GM18868 (cell line): ENCODE results near the gene CCT8L2.
"Not testable (repeated sequence)": the region's sequence is repeated elsewhere in the genome, so short reads cannot be mapped to it uniquely, and the experiment has no call there.

Source experiments
- ATAC-seq: cut with Tn5 transposase; IDR thresholded peaks from one replicate; pipeline ENCODE4 v1.9.1; 2021; ENCODE audit warnings: mild to moderate bottlenecking, moderate library complexity; ENCODE audit not compliant: unreplicated experiment

Gene CCT8L2, protein sequence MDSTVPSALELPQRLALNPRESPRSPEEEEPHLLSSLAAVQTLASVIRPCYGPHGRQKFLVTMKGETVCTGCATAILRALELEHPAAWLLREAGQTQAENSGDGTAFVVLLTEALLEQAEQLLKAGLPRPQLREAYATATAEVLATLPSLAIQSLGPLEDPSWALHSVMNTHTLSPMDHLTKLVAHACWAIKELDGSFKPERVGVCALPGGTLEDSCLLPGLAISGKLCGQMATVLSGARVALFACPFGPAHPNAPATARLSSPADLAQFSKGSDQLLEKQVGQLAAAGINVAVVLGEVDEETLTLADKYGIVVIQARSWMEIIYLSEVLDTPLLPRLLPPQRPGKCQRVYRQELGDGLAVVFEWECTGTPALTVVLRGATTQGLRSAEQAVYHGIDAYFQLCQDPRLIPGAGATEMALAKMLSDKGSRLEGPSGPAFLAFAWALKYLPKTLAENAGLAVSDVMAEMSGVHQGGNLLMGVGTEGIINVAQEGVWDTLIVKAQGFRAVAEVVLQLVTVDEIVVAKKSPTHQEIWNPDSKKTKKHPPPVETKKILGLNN

DNA sequence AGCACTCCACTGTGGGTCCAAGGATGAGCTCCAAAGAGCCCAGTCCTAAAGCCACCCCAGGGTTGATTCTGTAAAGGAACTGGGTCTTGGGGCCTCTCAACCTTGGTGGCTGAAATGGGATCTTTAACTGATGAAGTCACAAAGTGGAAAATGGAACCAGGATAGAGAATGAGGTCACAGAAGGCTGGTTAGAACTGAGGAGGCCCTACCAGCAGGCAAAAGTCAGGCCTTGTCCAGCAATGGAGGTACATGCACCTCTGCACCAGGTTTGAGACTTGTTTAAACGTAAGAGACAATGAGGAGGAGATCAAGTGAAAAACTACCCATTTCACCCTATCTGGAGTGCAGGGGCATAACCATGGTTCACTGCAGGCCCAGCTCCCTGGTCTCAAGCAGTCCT lies at the start of gene CCT8L2:
Gene CCT8L2, minus strand, starts transcription at position 101 of the 400 bp plus-strand sequence. CDS start 260 bp downstream, outside the sequence.
- not testable (repeated sequence) for ATAC-seq

DNA sequence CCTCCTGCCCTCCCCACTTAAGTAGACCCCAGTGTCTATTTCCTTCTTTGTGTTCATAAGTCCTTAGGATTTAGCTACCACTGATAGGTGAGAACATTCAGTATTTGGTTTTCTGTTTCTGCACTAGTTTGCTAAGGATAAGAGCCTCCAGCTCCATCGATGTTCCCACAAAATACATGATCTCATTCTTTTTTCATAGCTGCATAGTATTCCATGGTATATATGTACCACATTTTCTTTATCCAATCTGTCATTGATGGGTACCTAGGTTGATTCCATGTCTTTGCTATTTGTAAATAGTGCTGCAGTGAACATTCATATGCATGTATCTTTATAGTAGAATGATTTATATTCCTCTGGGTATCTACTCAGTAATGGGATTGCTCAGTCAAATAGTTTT lies 42.8 kb upstream of the CCT8L2 start:
- ATAC-seq, result not testable (repeated sequence)

DNA sequence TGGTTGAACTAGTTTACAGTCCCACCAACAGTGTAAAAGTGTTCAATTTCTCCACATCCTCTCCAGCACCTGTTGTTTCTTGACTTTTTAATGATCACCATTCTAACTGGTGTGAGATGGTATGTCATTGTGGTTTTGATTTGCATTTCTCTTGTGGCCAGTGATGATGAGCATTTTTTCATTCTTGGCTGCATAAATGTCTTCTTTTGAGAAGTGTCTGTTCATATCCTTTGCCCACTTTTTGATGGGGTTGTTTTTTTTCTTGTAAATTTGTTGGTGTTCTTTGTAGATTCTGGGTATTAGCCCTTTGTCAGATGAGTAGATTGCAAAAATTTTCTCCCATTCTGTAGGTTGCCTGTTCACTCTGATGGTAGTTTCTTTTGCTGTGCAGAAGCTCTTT lies 41.5 kb upstream of the CCT8L2 start:
- ATAC-seq, result not testable (repeated sequence)

DNA sequence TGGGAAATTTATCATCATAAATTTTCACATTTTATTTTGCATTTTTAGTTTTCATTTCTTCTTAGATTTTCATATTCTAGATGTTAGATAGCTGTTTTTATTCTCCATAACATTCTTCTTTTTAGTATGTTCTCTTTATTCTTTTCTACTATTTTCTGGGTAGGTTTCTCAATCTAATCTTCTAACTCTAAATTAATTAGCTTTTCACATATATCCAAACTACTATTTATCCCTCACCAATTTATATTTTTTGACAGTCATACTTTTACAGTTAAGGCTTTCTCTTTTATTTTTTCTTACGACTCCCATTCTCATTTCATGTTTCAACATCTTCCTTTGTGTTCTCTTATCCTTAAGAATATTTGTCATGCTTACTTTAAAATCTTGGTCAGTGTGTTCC lies 35.9 kb upstream of the CCT8L2 start:
- ATAC-seq, result not testable (repeated sequence)

DNA sequence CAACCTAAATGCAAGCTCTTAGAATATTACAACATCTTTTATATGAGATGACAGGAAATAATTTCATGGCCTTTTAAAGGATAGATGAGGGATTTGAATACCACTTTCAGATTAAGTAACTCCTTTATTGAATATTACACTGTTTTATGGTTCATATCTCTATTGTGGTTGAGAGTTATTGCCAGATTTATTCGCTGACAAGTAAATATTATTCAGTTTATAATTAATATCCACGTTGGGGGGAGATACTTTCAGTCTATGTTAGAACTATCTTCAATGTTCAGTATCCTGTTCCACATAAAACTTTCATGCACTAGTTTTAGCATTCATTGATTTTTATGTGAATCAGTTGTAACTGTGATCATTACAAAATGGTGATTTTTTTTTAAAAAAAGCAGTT lies 32.4 kb upstream of the CCT8L2 start:
- ATAC-seq, result not testable (repeated sequence)

DNA sequence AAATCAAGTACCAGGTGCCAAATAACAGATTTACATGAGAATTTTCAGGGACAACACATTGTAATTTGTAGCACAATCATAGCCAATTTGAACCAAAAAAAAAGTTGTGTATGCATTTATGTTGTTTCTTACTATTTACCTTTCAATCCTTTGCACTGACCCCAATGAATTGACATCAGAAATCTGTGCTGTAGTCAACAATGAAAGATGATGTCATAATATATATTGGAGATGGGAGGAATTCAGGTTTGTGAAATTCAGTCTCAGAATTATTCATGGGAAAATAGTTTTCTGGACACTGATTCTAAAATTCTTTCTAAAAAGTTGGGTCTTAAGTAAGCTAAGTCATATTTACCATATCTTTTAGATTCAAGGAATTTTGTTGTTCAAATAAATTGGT lies 31.0 kb upstream of the CCT8L2 start:
- ATAC-seq, result not testable (repeated sequence)

DNA sequence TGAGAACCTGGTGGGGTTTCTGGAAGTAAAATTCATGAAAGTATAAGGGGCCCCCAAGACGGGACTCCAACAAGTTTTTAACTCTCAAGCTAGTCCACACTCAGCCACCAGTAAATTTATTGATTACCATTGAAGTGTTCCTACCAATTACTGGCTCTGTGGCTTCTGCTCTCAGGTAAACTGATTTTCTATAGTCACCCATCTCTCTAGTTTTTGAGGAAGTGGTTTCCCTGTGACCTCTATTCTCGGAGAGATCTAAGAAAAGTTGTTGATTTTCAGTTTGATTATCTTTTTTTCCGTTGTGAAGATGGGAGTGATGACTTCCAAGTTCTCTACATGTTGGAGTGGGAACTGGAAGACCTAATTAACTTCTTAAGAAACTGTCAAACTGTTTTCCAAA lies 24.9 kb upstream of the CCT8L2 start:
- ATAC-seq, result not testable (repeated sequence)

DNA sequence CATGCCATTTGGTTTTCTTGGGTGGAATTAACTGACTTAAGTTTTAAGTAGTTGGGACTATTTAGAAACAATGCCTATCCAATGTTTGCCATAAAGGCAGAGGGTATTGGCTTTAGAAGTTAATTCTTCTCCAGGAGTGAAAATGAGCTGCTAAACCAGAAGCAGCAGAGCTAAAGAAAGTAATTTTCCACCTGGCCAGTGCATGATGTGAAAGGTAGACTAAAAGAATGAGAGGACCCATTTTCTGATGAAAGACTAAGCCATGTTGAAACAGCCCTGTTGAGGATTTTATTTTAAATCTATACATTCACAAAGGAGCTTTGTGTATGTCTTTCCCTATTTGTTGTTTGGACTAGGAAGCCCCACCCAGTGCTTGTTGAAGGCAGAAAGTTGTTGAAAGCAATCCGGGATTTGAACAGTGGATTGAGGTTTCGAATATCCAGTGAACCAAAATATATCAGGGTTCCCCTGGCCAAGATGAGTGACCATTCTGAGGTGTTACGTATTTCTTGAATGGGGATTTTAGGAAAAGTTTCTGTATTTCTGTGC lies 23.9 kb upstream of the CCT8L2 start:
- not testable (repeated sequence) for ATAC-seq

DNA sequence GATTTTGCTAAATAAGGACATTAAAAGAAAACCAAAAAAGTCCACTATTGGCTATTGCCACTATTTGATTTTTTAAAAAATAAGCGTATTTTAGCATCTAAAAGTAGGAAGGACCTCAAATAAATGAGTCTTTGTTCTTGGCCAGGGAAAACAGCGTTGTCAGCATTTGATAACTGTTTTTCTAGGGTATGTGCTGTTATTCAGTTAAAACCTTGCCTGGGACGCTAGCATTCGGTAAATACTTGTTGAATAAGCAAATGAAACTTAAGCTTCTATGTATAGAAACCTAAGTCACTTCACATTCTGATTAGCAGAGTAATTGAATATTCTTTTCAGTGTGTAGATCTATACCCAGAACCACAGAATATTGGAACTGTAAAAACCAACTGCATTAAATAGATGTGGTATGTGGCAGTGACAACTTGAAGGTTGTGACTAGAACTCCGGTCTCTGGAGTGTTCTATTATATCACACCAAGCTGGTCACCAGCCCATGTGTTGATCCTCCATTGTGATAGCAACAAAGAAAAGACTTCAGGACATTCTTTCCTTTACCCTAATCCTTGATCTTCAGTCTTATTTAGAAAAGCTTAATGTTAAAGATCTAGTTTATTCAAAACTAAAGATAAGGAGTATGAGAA lies 23.1 kb upstream of the CCT8L2 start:
- not testable (repeated sequence) for ATAC-seq

DNA sequence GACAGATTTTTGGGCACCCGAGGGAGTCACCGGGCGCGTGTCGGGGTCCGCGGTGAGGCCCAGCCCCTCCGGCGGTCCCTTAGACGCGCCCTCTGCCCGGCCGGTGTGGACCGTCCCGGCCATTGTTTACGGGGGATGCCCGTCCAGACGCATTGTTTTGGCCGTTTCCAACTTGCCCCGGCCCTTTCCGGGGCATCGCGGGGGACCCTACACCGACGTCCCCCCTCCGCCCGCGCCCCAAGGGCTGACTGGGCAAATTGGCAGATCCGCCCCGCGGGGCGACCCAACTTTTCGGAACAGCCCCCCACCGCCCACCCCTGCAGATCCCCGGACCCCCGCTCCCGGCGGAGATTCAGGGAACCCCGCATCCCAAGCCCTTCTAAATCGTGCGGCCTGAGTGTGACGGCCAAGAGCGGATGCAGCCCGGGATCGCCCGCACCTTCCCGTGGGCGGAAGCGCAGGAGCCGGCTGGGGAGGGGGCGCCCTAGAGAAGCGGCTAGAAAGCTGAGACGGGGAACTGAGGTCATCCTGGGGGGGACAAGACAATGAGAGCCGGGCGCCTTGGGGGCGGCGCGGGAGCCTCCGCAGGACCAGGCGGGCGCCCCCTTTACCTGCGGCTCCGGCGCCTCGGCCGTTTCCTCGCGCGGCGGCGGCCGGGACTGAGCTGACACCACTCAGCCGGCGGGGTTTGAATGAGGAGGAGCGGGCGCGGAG lies 17.1 kb upstream of the CCT8L2 start:
- no peak for ATAC-seq

DNA sequence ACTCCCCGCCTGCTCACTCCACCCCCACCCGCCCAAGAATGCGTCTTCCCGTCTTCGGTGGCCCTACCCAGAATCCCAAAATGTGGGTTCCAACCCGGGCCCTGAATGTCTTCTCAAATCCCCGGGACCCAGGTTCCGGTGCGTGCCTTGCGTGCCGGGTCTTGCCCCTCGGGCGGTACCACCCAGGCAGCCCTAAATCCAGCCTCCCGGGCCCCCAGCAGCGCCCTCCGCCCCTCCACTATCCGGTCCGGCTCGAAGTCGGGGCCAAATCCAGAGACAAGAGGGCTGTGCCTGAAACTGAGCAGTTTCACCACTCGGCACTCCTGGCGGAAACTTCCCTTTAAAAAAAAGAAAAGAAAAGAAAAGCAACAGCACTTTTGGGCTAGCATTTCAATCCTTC lies 16.3 kb upstream of the CCT8L2 start:
- ATAC-seq, result no peak

DNA sequence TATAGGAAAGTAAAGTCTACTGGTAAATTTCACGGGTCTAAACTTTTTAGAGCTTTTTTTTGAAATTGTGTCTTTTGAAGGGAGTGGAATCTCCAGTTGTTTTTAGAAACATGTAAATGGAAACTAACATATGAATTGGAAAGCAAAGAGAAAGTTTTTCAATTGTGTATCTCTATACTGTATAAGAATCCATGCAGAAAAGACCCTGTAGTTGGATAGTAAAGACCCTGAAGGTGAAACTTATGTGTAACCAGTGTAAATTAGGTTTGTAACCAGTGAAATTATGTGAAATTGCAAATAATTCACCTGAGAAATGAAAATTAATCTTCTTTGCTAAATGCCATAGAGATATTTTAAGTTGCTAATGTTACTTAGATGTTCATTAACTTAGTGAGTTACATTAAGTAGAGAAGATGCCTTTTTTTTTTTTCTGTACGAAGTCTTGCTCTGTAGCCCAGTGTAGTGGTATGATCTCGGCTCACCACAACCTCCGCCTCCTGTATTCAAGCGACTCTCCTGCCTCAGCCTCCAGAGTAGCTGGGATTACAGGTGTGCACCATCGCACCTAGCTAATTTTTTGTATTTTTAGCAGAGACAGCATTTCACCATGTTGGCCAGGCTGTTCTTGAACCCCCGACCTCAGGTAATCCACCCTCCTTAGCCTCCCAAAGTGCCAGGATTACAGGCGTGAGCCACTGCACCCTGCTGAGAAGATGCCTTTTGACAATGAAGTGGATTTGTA lies 11.8 kb upstream of the CCT8L2 start:
- not testable (repeated sequence) for ATAC-seq

DNA sequence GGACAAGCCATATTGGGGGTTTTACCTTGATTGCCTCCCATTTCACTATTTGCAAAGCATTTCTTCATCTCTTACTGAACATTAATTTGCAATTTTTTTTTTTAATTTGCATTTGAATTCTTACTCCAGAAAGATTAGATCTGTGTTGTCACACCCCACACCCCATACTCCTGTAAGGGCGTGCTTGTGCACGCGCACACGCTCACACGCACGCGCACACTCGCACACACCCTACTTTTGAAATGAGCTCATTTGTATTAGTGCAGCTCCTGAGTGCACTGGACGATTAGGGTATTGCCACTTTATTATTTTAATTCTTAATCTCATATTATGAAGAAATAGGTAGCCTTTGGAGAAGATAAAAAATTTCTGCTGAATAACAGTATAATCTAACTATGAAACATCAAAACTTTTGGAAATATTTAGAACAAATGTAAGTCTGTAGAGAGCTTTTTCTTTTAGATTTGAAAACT lies 11.2 kb upstream of the CCT8L2 start:
- not testable (repeated sequence) for ATAC-seq

DNA sequence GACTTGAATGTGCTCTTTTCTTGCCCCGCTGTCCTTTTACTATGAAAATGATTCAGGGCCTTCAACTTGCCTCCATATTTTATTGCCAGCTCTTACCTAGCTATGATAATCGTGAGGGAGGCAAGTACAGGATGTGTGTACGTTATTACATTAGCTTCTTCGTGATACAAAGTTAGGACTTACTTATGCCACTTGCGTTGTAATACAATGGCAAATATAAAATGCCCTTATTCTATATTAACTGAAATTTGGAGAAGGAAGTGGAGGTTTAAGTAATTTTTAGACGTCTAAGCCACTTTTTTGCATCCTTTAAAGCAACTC lies 10.8 kb upstream of the CCT8L2 start:
- ATAC-seq, result no peak

DNA sequence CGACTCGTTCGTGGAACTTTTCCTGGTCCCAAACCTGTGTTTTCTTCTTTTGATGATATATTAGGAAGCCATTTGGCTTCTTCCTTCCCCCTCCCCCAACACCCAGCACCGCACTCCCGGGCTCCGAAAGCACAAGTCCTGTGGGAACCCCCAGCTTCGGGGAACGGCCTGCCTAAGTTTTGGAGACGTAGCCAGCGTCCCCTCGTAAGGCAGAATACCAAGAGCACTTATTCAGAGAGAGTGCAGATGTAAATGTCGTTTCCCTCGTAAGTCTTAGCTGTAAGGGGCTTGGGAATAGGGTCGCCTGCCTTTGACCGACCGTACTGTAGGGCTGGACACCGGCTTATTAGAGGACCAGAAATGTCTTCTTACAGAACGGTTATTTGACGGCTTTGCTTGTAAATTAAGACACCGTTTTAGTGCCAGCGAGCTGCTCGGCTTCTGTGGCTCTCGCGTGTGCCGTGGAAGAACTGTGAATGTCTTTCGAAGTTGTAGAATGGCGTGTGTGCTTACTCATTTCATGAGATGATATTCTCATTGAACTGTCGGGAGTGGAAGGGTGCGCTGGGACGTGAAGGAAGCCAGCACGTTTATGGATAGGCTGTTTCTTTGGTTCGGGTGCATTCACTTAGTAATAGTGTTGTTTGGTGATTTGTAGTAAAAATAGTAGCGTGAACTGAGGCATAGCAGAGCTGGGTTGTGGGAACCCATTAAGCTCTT lies 10.3 kb upstream of the CCT8L2 start:
- ATAC-seq, result not testable (repeated sequence)

DNA sequence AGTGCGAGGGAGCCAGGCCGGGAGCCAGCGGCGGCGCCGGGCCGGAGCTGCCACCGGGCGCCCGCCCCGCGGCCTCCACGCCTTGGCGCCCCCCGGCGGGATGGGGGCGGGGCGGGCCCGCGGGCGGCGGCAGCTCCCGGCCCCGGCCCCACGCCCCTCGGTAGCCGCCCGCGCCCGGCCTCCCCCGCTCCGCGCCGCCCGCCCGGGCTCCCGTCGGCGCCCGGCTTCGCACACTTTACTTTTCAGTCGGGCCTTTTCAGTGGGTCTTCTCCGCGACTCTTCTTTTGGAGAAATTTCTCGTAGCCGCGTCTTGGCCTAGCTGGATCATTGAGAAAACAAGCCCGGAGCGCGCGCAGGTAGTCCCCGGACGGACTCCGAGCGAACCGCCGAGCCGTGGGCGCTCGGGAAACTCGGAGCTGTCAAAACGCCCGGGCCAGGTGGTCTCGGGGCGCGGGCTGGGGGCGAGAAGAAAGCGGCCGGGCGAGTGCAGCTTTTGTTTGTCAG lies 9.7 kb upstream of the CCT8L2 start:
- not testable (repeated sequence) for ATAC-seq

DNA sequence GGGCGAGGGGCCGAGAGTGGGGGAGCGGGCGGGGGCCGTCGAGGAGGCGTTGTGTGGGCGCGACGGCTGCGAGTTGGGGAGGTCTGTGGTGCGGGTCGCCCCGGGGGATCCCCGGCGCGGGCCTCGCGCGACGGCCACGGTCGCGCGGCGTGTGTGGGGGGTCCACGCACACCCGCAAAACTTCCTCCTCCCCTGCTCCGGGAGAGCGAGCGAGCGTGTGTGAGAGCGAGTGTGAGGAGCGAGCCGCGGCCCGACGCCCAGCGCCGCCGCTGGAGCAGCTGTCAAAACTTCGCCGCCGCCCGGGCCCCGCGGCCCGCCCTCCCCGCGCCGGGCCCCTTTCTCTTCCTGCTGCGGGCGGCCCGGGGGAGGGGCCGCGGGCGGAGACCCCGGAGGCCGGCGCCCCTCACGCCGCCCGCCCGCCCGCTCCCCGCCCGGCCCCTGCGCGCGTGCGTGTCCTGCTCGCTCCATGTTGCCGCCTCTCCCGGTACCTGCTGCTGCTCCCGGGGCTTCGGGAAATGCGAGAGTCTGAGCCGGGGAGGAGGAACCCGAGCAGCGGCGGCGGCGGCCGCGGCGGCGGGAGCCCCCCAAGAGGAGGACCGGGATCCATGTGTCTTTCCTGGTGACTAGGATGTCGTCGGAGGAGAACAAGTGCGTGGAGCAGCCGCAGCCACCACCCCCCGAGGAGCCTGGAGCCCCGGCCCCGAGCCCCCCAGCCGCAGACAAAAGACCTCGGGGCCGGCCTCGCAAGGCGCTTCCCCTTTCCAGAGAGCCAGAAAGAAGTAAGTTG lies 9.0 kb upstream of the CCT8L2 start:
- ATAC-seq, result no peak

DNA sequence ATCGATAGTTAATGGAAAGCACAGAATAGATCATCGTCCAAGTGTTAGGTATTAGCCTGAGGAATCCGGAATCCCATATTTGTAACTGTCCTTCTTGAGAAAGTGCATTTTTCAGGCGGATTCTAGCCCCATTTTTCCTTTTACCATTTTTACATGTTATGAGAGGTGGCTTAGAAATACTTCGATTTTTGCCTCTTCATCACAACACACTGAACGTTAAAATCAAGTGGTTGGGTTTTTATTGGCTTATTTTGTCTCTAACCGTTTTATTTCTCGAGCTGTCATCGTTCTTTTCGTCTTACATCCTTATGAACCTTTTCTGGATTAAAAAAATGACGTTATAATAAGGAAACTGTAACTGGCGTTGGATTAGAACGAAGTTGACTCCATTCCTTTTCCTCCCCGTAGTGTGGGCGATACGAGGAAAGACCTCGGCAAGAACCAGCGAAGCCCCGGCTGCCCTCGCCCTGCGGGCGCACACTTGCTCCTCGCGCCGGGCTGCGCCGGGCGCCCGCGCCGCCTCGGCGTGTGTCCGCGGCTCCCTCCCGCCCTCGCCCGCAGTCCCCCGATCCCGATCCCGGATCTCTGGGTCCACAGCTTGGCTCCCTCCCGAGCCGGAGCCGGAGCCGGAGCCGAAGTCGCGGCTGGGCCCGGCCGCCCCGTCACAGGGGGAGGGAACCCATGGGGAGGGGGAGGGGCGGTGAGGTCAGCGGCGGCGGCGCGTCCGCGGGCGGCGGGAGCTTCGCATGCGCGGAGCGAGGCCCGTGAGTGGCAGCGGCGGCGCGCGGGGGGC lies 8.2 kb upstream of the CCT8L2 start:
- not testable (repeated sequence) for ATAC-seq
